ENCODE data around the gene WDR26.

DNA sequence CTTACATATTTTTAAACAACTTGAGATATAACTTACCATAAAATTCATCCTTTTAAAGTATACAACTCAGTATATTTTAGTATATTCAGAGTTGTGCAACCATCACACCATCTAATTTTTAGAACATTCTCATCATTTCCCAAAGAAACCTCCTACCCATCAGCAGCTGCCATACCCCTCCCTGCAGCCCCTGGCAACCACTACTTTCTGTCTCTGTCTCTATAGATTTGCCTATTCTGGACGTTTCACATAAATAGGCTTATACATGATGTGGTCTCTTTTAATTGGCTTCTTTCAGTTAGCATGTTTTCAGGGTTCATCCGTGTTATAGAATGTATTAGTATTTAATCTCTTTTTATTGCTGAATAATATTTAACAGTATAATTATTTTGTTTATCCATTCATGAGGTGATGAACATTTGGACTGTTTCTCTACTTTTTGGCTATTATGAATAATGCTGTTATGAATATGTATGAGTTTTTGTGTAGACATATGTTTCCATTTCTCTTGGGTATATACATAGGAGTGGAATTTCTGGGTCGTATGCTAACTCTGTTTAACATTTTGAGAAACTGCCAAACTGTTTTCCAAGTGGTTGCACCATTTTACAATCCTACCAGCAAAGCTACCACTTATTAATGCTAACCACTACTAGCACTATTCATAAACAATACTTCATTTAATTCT, 29.5 kb downstream of the WDR26 start:
- TF ChIP-seq, protein P1, sequence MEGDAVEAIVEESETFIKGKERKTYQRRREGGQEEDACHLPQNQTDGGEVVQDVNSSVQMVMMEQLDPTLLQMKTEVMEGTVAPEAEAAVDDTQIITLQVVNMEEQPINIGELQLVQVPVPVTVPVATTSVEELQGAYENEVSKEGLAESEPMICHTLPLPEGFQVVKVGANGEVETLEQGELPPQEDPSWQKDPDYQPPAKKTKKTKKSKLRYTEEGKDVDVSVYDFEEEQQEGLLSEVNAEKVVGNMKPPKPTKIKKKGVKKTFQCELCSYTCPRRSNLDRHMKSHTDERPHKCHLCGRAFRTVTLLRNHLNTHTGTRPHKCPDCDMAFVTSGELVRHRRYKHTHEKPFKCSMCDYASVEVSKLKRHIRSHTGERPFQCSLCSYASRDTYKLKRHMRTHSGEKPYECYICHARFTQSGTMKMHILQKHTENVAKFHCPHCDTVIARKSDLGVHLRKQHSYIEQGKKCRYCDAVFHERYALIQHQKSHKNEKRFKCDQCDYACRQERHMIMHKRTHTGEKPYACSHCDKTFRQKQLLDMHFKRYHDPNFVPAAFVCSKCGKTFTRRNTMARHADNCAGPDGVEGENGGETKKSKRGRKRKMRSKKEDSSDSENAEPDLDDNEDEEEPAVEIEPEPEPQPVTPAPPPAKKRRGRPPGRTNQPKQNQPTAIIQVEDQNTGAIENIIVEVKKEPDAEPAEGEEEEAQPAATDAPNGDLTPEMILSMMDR (IDR thresholded peaks at IDR 0.05; ENCODE audit: borderline replicate concordance, extremely low read depth, low read length, poor library complexity, severe bottlenecking), result no peak
- TF ChIP-seq EZH2 (IDR thresholded peaks at IDR 0.05; ENCODE audit: borderline replicate concordance, low read depth, low read length, severe bottlenecking), result no peak
